MM.1S (cell line): ENCODE measurements around the gene IREB2.

Source experiments
- DNase-seq: peaks from one replicate; pipeline ENCODE4 v3.0.0-alpha.2; 2015
- H2AFZ ChIP-seq: fragments of 300-600 bp; sonication (generic); 2 replicates; pipeline ENCODE4 v1.6.0; 2016; ENCODE audit warnings: antibody characterized with exemption, low read length
- H3F3A ChIP-seq: fragments of 300-600 bp; sonication (generic); 2 replicates; pipeline ENCODE4 v1.6.1; 2016; ENCODE audit warnings: mild to moderate bottlenecking, antibody characterized with exemption, low read length, moderate library complexity, mixed read lengths; ENCODE audit not compliant: insufficient read depth
- H3K27ac ChIP-seq: fragments of 300-600 bp; sonication (generic); 2 replicates; pipeline ENCODE4 v1.5.1; 2016; ENCODE audit warnings: mild to moderate bottlenecking, low read length
- H3K27me3 ChIP-seq: fragments of 300-600 bp; sonication (generic); replicated peaks from 2 replicates; pipeline ENCODE4 v1.6.0; 2016; ENCODE audit warnings: low read length; ENCODE audit not compliant: insufficient read depth
- H3K36me3 ChIP-seq: fragments of 300-600 bp; sonication (generic); replicated peaks from 2 replicates; pipeline ENCODE4 v1.6.1; 2016; ENCODE audit warnings: mild to moderate bottlenecking, low read length, mixed read lengths; ENCODE audit not compliant: insufficient read depth
- H3K4me1 ChIP-seq: fragments of 300-600 bp; sonication (generic); 2 replicates; pipeline ENCODE4 v1.6.1; 2016; ENCODE audit warnings: low read length, mixed read lengths
- H3K4me2 ChIP-seq: fragments of 300-600 bp; sonication (generic); 2 replicates; pipeline ENCODE4 v1.6.0; 2016; ENCODE audit warnings: low read depth, low read length
- H3K4me3 ChIP-seq: fragments of 300-600 bp; sonication (generic); 2 replicates; pipeline ENCODE4 v1.5.1; 2016; ENCODE audit warnings: low read length, mixed read lengths
- H3K79me2 ChIP-seq: fragments of 300-600 bp; sonication (generic); 2 replicates; pipeline ENCODE4 v1.6.1; 2016; ENCODE audit warnings: mixed run types, low read length, mixed read lengths
- H3K9ac ChIP-seq: fragments of 300-600 bp; sonication (generic); 2 replicates; pipeline ENCODE4 v1.6.1; 2016; ENCODE audit warnings: low read length, mixed read lengths
- H3K9me2 ChIP-seq: fragments of 300-600 bp; sonication (generic); replicated peaks from 2 replicates; pipeline ENCODE4 v1.6.1; 2016; ENCODE audit warnings: mild to moderate bottlenecking, low read length, mixed read lengths; ENCODE audit not compliant: insufficient read depth
- H3K9me3 ChIP-seq: fragments of 300-600 bp; sonication (generic); replicated peaks from 2 replicates; pipeline ENCODE4 v1.6.1; 2016; ENCODE audit warnings: mild to moderate bottlenecking, low read length, mixed read lengths; ENCODE audit not compliant: insufficient read depth
- H4K20me1 ChIP-seq: fragments of 300-600 bp; sonication (generic); 2 replicates; pipeline ENCODE4 v1.6.1; 2016; ENCODE audit warnings: mild to moderate bottlenecking, low read length, moderate library complexity, mixed read lengths; ENCODE audit not compliant: insufficient read depth
- CTCF ChIP-seq: fragments of 300-600 bp; sonication (generic); IDR thresholded peaks from 2 replicates; pipeline ENCODE4 v1.5.1; 2016; ENCODE audit warnings: antibody characterized with exemption, low read length, mixed read lengths
- EZH2 ChIP-seq: fragments of 300-600 bp; sonication (generic); optimal IDR thresholded peaks from 2 replicates; pipeline ENCODE3; 2017; ENCODE audit warnings: low read depth, mild to moderate bottlenecking, antibody characterized with exemption, low read length, mixed read lengths
- EZH2phosphoT487 ChIP-seq: fragments of 300-600 bp; sonication (generic); IDR thresholded peaks from 2 replicates; pipeline ENCODE4 v1.6.1; 2018; ENCODE audit warnings: antibody characterized with exemption, low read length

Gene IREB2

DNA sequence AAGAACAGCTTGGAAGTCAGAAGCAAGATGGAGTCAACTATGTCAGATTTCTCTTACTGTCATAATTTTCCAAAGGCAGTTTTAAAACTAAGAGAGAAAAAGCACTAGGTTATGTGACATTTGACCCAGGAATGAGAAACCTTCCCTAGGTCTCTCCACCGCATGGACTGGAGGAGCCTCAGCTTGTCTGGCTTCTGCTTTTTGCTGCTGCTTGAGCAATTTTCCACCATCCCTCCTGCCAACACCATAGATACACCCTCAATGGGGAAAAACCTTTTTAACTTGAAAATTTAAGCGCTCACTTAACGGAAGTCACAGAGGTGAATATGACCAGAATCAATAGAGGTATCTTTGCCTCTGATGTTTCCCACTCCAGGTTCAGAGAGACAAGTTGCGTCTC is 17.8 kb upstream of the IREB2 start:
- Histone ChIP-seq H3K4me2 (no peak overlapping the region), H4K20me1 (no peaks in the 10 kb centered on the region), H3K4me1 (no peaks in the 10 kb centered on the region), H3K79me2 (no peaks in the 10 kb centered on the region), H3K9me2 (no peaks in the 10 kb centered on the region), H2AFZ (no peak overlapping the region), H3K27ac (no peak overlapping the region), H3F3A (no peaks in the 10 kb centered on the region), H3K36me3 (no peaks in the 10 kb centered on the region), H3K9me3 (no peaks in the 10 kb centered on the region), H3K9ac (no peak overlapping the region), H3K4me3 (no peak overlapping the region), H3K27me3 (no peaks in the 10 kb centered on the region; the same call in 1 of the 2 replicates)
- TF ChIP-seq CTCF = no peak
- no peak for TF ChIP-seq EZH2
- no peak for TF ChIP-seq EZH2phosphoT487
- DNase-seq = no peak

GRCh38 chr15:78420766-78421165 is 17.2 kb upstream of the IREB2 start:
- H3K4me2 ChIP-seq = no peak overlapping the region
- no peaks in the 10 kb centered on the region for H4K20me1 ChIP-seq
- H3K4me3 ChIP-seq = no peak overlapping the region
- no peaks in the 10 kb centered on the region; the same call in 1 of the 2 replicates for H3K27me3 ChIP-seq
- H3K36me3 ChIP-seq = no peaks in the 10 kb centered on the region
- H3K4me1 ChIP-seq = no peaks in the 10 kb centered on the region
- H3F3A ChIP-seq = no peaks in the 10 kb centered on the region
- no peaks in the 10 kb centered on the region for H3K9me2 ChIP-seq
- H2AFZ ChIP-seq = no peak overlapping the region
- H3K27ac ChIP-seq = no peak overlapping the region
- no peak overlapping the region for H3K9ac ChIP-seq
- H3K79me2 ChIP-seq = no peaks in the 10 kb centered on the region
- TF ChIP-seq EZH2 (no peak), EZH2phosphoT487 (no peak), CTCF (no peak)
- DNase-seq = no peak
- no peaks in the 10 kb centered on the region for H3K9me3 ChIP-seq

DNA sequence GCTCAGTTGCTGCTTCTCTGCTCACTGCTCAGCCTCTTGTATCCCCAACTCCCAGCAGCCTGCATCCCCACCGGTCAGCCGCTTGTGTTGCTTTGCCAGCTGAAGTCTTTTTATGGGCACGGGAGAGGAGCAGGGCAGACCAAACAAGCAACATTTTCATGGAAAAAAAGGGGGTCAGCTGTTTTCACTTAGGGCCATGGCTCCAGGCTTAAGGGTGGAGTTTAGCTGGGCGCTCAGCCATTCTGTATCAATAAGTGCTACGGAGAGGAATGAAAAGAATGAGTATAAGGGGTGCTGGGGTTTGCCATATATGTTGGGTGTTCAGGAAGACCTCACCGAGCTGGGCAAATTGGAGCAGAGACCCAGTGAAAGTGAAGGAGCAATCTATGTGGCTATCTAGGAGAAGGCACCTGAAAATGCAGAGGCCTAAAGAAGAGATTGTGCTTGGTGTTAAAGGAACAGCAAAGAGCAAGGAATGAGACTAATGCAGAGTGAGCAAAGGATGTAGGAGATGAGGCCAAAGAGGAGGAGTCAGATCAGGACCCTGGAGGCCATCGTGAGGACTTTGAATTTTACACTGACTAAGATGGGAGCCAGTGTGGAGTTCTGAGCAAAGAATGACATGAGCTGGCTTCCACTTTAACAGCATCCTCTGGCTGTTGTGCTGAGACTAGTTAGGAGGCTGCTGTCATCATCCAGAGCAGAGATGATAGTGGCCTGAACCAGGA is 16.6 kb upstream of the IREB2 start:
- Histone ChIP-seq H3K9ac (no peak overlapping the region), H3K4me3 (no peak overlapping the region), H3K9me3 (no peaks in the 10 kb centered on the region), H3K27ac (no peak overlapping the region), H4K20me1 (no peaks in the 10 kb centered on the region), H3F3A (no peaks in the 10 kb centered on the region), H3K27me3 (no peaks in the 10 kb centered on the region; the same call in 1 of the 2 replicates), H3K36me3 (no peaks in the 10 kb centered on the region), H3K4me2 (no peak overlapping the region), H2AFZ (no peak overlapping the region), H3K4me1 (no peaks in the 10 kb centered on the region), H3K79me2 (no peaks in the 10 kb centered on the region), H3K9me2 (no peaks in the 10 kb centered on the region)
- no peak for DNase-seq
- TF ChIP-seq CTCF = no peak
- no peak for TF ChIP-seq EZH2phosphoT487
- no peak for TF ChIP-seq EZH2
